MCF 10A (cell line): ENCODE results near the gene RGS1. TPM values are rescaled to one million over a fixed set of nuclear protein-coding genes. Genes with fewer than 3 reads are reported as not detected.

Source experiments
- BruUV-seq: library from RNA; stranded (reverse); fragments of 400-500 nt; replicated peaks from 2 replicates; lab custom pipeline; 2021; lab: Mats Ljungman, UMichigan
- CTCF ChIA-PET: fragments of 300-600 bp; sonication (Branson Sonifier 250); formaldehyde crosslinking; extraction: SDS; loops from one replicate; lab custom pipeline; 2021; ENCODE audit warnings: antibody characterized with exemption, inconsistent platforms; lab: Yijun Ruan, JAX
- POLR2A ChIA-PET: fragments of 300-600, 350-650 bp; sonication (Branson Sonifier 250); formaldehyde crosslinking; extraction: SDS; loops from one replicate; lab custom pipeline; 2020; ENCODE audit warnings: antibody characterized with exemption, inconsistent platforms; lab: Yijun Ruan, JAX
- DNase-seq: peaks from one replicate; pipeline ENCODE4 v3.0.0-alpha.2; 2018; ENCODE audit not compliant: unreplicated experiment
- H3K27ac Mint-ChIP-seq: one replicate; pipeline ENCODE4 v1.8.0; 2022; ENCODE audit warnings: mild to moderate bottlenecking, low read depth, mixed read lengths; ENCODE audit not compliant: unreplicated experiment
- H3K27me3 Mint-ChIP-seq: one replicate; pipeline ENCODE4 v1.8.0; 2022; ENCODE audit warnings: mixed read lengths; ENCODE audit not compliant: insufficient read depth, unreplicated experiment
- H3K36me3 Mint-ChIP-seq: one replicate; pipeline ENCODE4 v1.8.0; 2022; ENCODE audit warnings: mild to moderate bottlenecking, moderate library complexity, mixed read lengths; ENCODE audit not compliant: insufficient read depth, unreplicated experiment
- H3K4me1 Mint-ChIP-seq: one replicate; pipeline ENCODE4 v1.8.0; 2022; ENCODE audit warnings: mixed read lengths; ENCODE audit not compliant: insufficient read depth, unreplicated experiment
- H3K4me3 Mint-ChIP-seq: one replicate; pipeline ENCODE4 v1.8.0; 2022; ENCODE audit warnings: mild to moderate bottlenecking, moderate library complexity, mixed read lengths; ENCODE audit not compliant: unreplicated experiment
- H3K9me3 Mint-ChIP-seq: one replicate; pipeline ENCODE4 v1.8.0; 2022; ENCODE audit warnings: mixed read lengths; ENCODE audit not compliant: unreplicated experiment
- CTCF ChIP-seq: fragments of 200-600 bp; IDR thresholded peaks from one replicate; pipeline ENCODE4 v1.8.0; 2022; ENCODE audit warnings: antibody characterized with exemption, mild to moderate bottlenecking; ENCODE audit not compliant: unreplicated experiment
- intact Hi-C: fragments of 100-400 bp; cut with micrococcal nuclease; formaldehyde crosslinking; loops from 2 replicates; pipeline ENCODE4 v1.14.1; 2022
- total RNA-seq: library from RNA; stranded (reverse); gene quantifications from 2 replicates; pipeline ENCODE4 v1.2.3, GENCODE V29; 2022

Gene RGS1
- total RNA-seq, 1 experiment from 2014 or later: not detected

- Mint-ChIP-seq H3K27me3 (no peaks in the 10 kb centered on the region), H3K27ac (peak overlapping the region; percentile 24), H3K4me1 (peaks cover 6% of the 10 kb centered on the region), H3K36me3 (no peaks in the 10 kb centered on the region), H3K9me3 (no peaks in the 10 kb centered on the region), H3K4me3 (no peak overlapping the region)
- BruUV-seq: no TSS peak
- CTCF ChIA-PET: interaction anchor here (0.6 to 12.7 kb wide), 12 partner anchors 8 to 533 kb away, joined by 3 to 152 read pairs (median 4); no protein-coding TSS in a partner anchor
- intact Hi-C loops: no loop called here
- POLR2A ChIA-PET: interaction anchor here (1.1 to 2.2 kb wide), 3 partner anchors 11 to 102 kb away, joined by 3 to 11 read pairs (median 7); no protein-coding TSS in a partner anchor
- DNase-seq: no peak
- no peak for TF ChIP-seq CTCF
Measured at GRCh38 chr1:192579010-192579738, 3.6 kb downstream of the RGS1 start.

GRCh38 chr1:192580351-192580962 is 4.9 kb downstream of the RGS1 start:
- no peaks in the 10 kb centered on the region for H3K9me3 Mint-ChIP-seq
- H3K4me1 Mint-ChIP-seq: peaks cover 6% of the 10 kb centered on the region
- no peaks in the 10 kb centered on the region for H3K27me3 Mint-ChIP-seq
- ChIA-PET POLR2A (interaction anchor here (2.2 kb wide), 1 partner anchor 103 kb away, joined by 11 read pairs; no protein-coding TSS in a partner anchor), CTCF (interaction anchor here (0.6 to 12.7 kb wide), 17 partner anchors 9 to 1561 kb away, joined by 3 to 152 read pairs (median 3); no protein-coding TSS in a partner anchor)
- no peaks in the 10 kb centered on the region for H3K36me3 Mint-ChIP-seq
- no peak overlapping the region for H3K4me3 Mint-ChIP-seq
- no TSS peak for BruUV-seq
- peak; percentile 72 for DNase-seq
- intact Hi-C loops: loop anchor here (1.0 to 2.0 kb wide), 3 partner anchors 30 to 103 kb away; no protein-coding TSS in a partner anchor
- no peak overlapping the region for H3K27ac Mint-ChIP-seq
- peak; percentile 74 for TF ChIP-seq CTCF

GRCh38 chr1:192581131-192581927 is 5.8 kb downstream of the RGS1 start:
- no peak overlapping the region for H3K4me3 Mint-ChIP-seq
- intact Hi-C loops: loop anchor here (2.0 kb wide), 1 partner anchor 75 kb away; no protein-coding TSS in a partner anchor
- no peaks in the 10 kb centered on the region for H3K9me3 Mint-ChIP-seq
- no peak overlapping the region for H3K27ac Mint-ChIP-seq
- peaks cover 6% of the 10 kb centered on the region for H3K4me1 Mint-ChIP-seq
- BruUV-seq: no TSS peak
- no peaks in the 10 kb centered on the region for H3K27me3 Mint-ChIP-seq
- no peaks in the 10 kb centered on the region for H3K36me3 Mint-ChIP-seq
- POLR2A ChIA-PET: interaction anchor here (0.6 kb wide), 2 partner anchors 92 to 293 kb away, joined by 3 to 7 read pairs; no protein-coding TSS in a partner anchor
- DNase-seq: no peak
- CTCF ChIA-PET: interaction anchor here (0.6 to 12.7 kb wide), 13 partner anchors 10 to 1562 kb away, joined by 3 to 152 read pairs (median 4); no protein-coding TSS in a partner anchor
- TF ChIP-seq CTCF: no peak
